Muscle of leg (tissue), 11 donors: Measurements from ENCODE around the gene FBXW8. TPM values are rescaled to one million over a fixed set of nuclear protein-coding genes. Genes with fewer than 3 reads are reported as not detected.
A peak's percentile ranks its signal among the peaks of the same experiment; 100 is the strongest.

Experiments
- DNase-seq: peaks from one replicate; pipeline ENCODE4 v3.0.0; 2013
- H3K27ac ChIP-seq: one replicate; pipeline ENCODE4 v1.5.1; 2013; ENCODE audit warnings: mild to moderate bottlenecking, low read length, control low read depth
- H3K27me3 ChIP-seq: one replicate; pipeline ENCODE4 v1.6.1; 2013; ENCODE audit warnings: low read length; ENCODE audit not compliant: control insufficient read depth, insufficient read depth
- H3K36me3 ChIP-seq: one replicate; pipeline ENCODE4 v1.6.1; 2013; ENCODE audit warnings: low read length; ENCODE audit not compliant: control insufficient read depth, insufficient read depth
- H3K4me1 ChIP-seq: one replicate; pipeline ENCODE4 v1.6.1; 2013; ENCODE audit warnings: low read length; ENCODE audit not compliant: control insufficient read depth, insufficient read depth
- H3K4me3 ChIP-seq: one replicate; pipeline ENCODE4 v1.5.1; 2013; ENCODE audit warnings: low read length, control low read depth
- H3K9me3 ChIP-seq: replicated peaks from 2 replicates; pipeline ENCODE4 v1.6.1; 2013; ENCODE audit warnings: low read depth, low read length; ENCODE audit not compliant: control insufficient read depth
- WGBS: methylation state at CpG from one replicate; pipeline ENCODE4 v1.1.5; 2013; ENCODE audit warnings: missing lambda C conversion rate; ENCODE audit not compliant: insufficient coverage; 5-methylcytosine and 5-hydroxymethylcytosine counted together
- polyA plus RNA-seq, 8 donors: library from polyadenylated mRNA; unstranded; fragments of 120-200 nt; gene quantifications; one replicate each; pipeline versions ENCODE4 v1.2.1 to v1.2.3, GENCODE V29; 2013; ENCODE audit warnings: inconsistent platforms in 1 of 8, low replicate concordance in 1 of 8; ENCODE audit not compliant: insufficient read length in 8 of 8, insufficient read depth in 1 of 8
- total RNA-seq: library from RNA; stranded (reverse); fragments of 120-200 nt; gene quantifications from one replicate; pipeline ENCODE4 v1.2.4, GENCODE V29; 2013

The FBXW8 gene
- total and polyA plus RNA-seq, 9 donors = 11.1 to 20.3 (median 14.8) TPM

GRCh38 chr12:117010693-117011451, 100.1 kb downstream of the FBXW8 start:
- Histone ChIP-seq H3K27me3 (no peaks in the 10 kb centered on the region), H3K36me3 (peaks cover 45% of the 10 kb centered on the region), H3K27ac (no peak overlapping the region), H3K9me3 (peaks cover 18% of the 10 kb centered on the region), H3K4me3 (no peak overlapping the region), H3K4me1 (no peaks in the 10 kb centered on the region)
- peak; percentile 58 for DNase-seq
- 78% methylated on average over 3 of the region's 17 CpGs for WGBS

GRCh38 chr12:117011988-117012805, 101.4 kb downstream of the FBXW8 start:
- H3K27ac ChIP-seq = no peak overlapping the region
- H3K27me3 ChIP-seq = no peaks in the 10 kb centered on the region
- H3K36me3 ChIP-seq = peaks cover 45% of the 10 kb centered on the region
- no peak for DNase-seq
- H3K9me3 ChIP-seq = peaks cover 18% of the 10 kb centered on the region
- whole genome bisulfite sequencing = no CpG with 5 or more reads among the region's 4 CpGs
- no peaks in the 10 kb centered on the region for H3K4me1 ChIP-seq
- H3K4me3 ChIP-seq = no peak overlapping the region

- peaks cover 18% of the 10 kb centered on the region for H3K9me3 ChIP-seq
- no peak for DNase-seq
- H3K4me3 ChIP-seq = no peak overlapping the region
- H3K27ac ChIP-seq = no peak overlapping the region
- H3K36me3 ChIP-seq = peaks cover 48% of the 10 kb centered on the region
- H3K27me3 ChIP-seq = no peaks in the 10 kb centered on the region
- H3K4me1 ChIP-seq = no peaks in the 10 kb centered on the region
- no CpG with 5 or more reads among the region's 1 CpG for WGBS
Measured at GRCh38 chr12:117013726-117014125, 103.0 kb downstream of the FBXW8 start.

- Histone ChIP-seq H3K4me1 (no peaks in the 10 kb centered on the region), H3K27me3 (no peaks in the 10 kb centered on the region), H3K4me3 (no peak overlapping the region), H3K9me3 (peaks cover 18% of the 10 kb centered on the region), H3K36me3 (peaks cover 48% of the 10 kb centered on the region), H3K27ac (no peak overlapping the region)
- 80% methylated on average over 2 of the region's 8 CpGs for WGBS
- no peak for DNase-seq
Measured at GRCh38 chr12:117014342-117014887, 103.7 kb downstream of the FBXW8 start.

GRCh38 chr12:117015811-117016210, 105.1 kb downstream of the FBXW8 start:
- no peak for DNase-seq
- peaks cover 45% of the 10 kb centered on the region for H3K36me3 ChIP-seq
- no peak overlapping the region for H3K4me3 ChIP-seq
- H3K4me1 ChIP-seq = no peaks in the 10 kb centered on the region
- peaks cover 18% of the 10 kb centered on the region for H3K9me3 ChIP-seq
- H3K27ac ChIP-seq = no peak overlapping the region
- H3K27me3 ChIP-seq = no peaks in the 10 kb centered on the region

- no CpG with 5 or more reads among the region's 9 CpGs for WGBS
- peaks cover 18% of the 10 kb centered on the region for H3K9me3 ChIP-seq
- no peaks in the 10 kb centered on the region for H3K4me1 ChIP-seq
- no peak overlapping the region for H3K4me3 ChIP-seq
- H3K27me3 ChIP-seq = no peaks in the 10 kb centered on the region
- peaks cover 38% of the 10 kb centered on the region for H3K36me3 ChIP-seq
- H3K27ac ChIP-seq = no peak overlapping the region
- DNase-seq = no peak
Measured at GRCh38 chr12:117017807-117018206, 107.1 kb downstream of the FBXW8 start.

GRCh38 chr12:117018276-117018675, 107.5 kb downstream of the FBXW8 start:
- no peaks in the 10 kb centered on the region for H3K27me3 ChIP-seq
- no peak overlapping the region for H3K27ac ChIP-seq
- no peak overlapping the region for H3K4me3 ChIP-seq
- 72% methylated on average over 6 of the region's 14 CpGs for WGBS
- H3K36me3 ChIP-seq = peaks cover 38% of the 10 kb centered on the region
- DNase-seq = no peak
- peaks cover 16% of the 10 kb centered on the region for H3K9me3 ChIP-seq
- no peaks in the 10 kb centered on the region for H3K4me1 ChIP-seq

- Histone ChIP-seq H3K27ac (no peak overlapping the region), H3K36me3 (peaks cover 40% of the 10 kb centered on the region), H3K27me3 (no peaks in the 10 kb centered on the region), H3K9me3 (peaks cover 16% of the 10 kb centered on the region), H3K4me3 (no peak overlapping the region), H3K4me1 (no peaks in the 10 kb centered on the region)
- no CpG with 5 or more reads among the region's 3 CpGs for whole genome bisulfite sequencing
- no peak for DNase-seq
Measured at GRCh38 chr12:117018685-117019084, 107.9 kb downstream of the FBXW8 start.

- Histone ChIP-seq H3K27ac (no peak overlapping the region), H3K4me3 (no peak overlapping the region), H3K36me3 (peaks cover 44% of the 10 kb centered on the region), H3K4me1 (no peaks in the 10 kb centered on the region), H3K9me3 (peaks cover 6% of the 10 kb centered on the region), H3K27me3 (no peaks in the 10 kb centered on the region)
- DNase-seq = no peak
- WGBS = 85% methylated on average over 9 of the region's 12 CpGs
Measured at GRCh38 chr12:117019866-117020265, 109.1 kb downstream of the FBXW8 start.

GRCh38 chr12:117020536-117021220, 109.9 kb downstream of the FBXW8 start:
- peaks cover 44% of the 10 kb centered on the region for H3K36me3 ChIP-seq
- 55% methylated on average over 8 of the region's 12 CpGs for WGBS

More at GRCh38 chr12:117020536-117021220, 109.9 kb downstream of the FBXW8 start:
- H3K27me3 ChIP-seq = no peaks in the 10 kb centered on the region
- no peak overlapping the region for H3K4me3 ChIP-seq
- no peaks in the 10 kb centered on the region for H3K9me3 ChIP-seq
- no peak for DNase-seq
- H3K4me1 ChIP-seq = peaks cover 1% of the 10 kb centered on the region
- H3K27ac ChIP-seq = no peak overlapping the region
